Measurements from ENCODE around the gene NDUFAF8.

Gene NDUFAF8, protein sequence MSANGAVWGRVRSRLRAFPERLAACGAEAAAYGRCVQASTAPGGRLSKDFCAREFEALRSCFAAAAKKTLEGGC

GRCh38 chr17:81238815-81239713 lies at the start of gene NDUFAF8, which contains the start of gene TEPSIN:
TSS of gene NDUFAF8 (plus strand) at chr17:81239318. CDS start at chr17:81239364, 46 bp downstream.
TSS of gene TEPSIN (minus strand) at chr17:81239055. CDS start at chr17:81239033, 22 bp downstream.
- H3K27ac Mint-ChIP-seq = peak within 1 kb of the TSS; percentile 96 to 99
- peak within 1 kb of the TSS; percentile 94 to 95 for H3K4me3 Mint-ChIP-seq
- H3K4me1 Mint-ChIP-seq = peaks cover 65% of the 10 kb centered on the region
- no peaks in the 10 kb centered on the region for H3K27me3 Mint-ChIP-seq
- DNase-seq (peak; percentile 95 to 98), ATAC-seq (peak; percentile 97)
- no peaks in the 10 kb centered on the region for H3K9me3 Mint-ChIP-seq

GRCh38 chr17:81189670-81190530 lies 49.2 kb upstream of the NDUFAF8 start:
- no peak overlapping the region for H3K4me3 Mint-ChIP-seq
- no peak overlapping the region for H3K27ac Mint-ChIP-seq
- ATAC-seq (peak; percentile 11), DNase-seq (no peak)
- H3K4me1 Mint-ChIP-seq = no peaks in the 10 kb centered on the region
- no peaks in the 10 kb centered on the region for H3K9me3 Mint-ChIP-seq
- no peaks in the 10 kb centered on the region for H3K27me3 Mint-ChIP-seq

DNA sequence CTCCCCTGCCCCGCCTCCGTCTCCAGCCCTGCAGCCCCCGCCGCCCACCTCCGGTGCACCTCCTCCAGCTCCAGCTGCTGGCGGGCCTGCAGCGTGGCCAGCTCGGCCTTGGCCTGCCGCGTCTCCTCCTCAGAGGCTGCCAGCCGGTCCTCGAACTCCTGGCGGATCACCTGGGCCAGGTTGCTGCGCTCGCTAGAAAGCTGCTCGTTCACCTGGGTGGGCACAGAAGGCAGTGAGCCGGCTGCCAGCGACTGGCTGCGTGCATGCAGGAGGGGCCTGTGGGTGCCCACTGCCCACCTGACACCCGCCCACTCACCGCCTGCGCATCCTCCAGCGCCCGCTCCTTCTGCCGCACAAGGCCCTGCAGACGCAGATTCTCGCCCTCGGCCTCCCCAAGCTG lies 48.5 kb upstream of the NDUFAF8 start:
- Mint-ChIP-seq H3K4me1 (no peaks in the 10 kb centered on the region), H3K4me3 (no peak overlapping the region)

DNA sequence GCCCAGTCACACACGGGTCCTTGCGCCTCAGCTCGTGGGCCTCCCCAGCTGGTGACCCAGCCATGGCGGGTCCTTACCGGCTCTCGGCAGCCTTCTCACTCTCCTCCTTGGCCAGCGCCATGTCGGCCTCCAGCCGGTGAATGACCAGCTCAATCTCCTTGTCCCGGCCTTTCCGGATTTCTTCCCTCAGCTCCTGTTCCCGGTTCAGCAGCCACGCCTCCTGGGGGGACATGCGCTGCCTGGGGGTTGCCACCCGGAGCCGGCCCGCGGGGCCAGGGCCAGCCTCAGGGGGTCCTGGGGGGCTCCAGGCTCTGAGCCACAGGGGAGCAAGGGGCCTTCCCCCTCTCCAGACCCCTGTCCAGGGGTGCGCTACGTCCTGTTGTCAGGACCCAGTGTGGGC lies 48.0 kb upstream of the NDUFAF8 start:
- H3K27me3 Mint-ChIP-seq = no peaks in the 10 kb centered on the region
- H3K4me1 Mint-ChIP-seq = no peaks in the 10 kb centered on the region
- DNase-seq (no peak), ATAC-seq (no peak)
- no peaks in the 10 kb centered on the region for H3K9me3 Mint-ChIP-seq
- H3K4me3 Mint-ChIP-seq = no peak overlapping the region
- no peak overlapping the region for H3K27ac Mint-ChIP-seq

More for the DNA sequence above, 48.5 kb upstream of the NDUFAF8 start:
- Mint-ChIP-seq H3K9me3 (no peaks in the 10 kb centered on the region), H3K27ac (peak overlapping the region in 1 of 2 donors; percentile 74), H3K27me3 (no peaks in the 10 kb centered on the region)
- no peak for ATAC-seq
- DNase-seq = no peak

DNA sequence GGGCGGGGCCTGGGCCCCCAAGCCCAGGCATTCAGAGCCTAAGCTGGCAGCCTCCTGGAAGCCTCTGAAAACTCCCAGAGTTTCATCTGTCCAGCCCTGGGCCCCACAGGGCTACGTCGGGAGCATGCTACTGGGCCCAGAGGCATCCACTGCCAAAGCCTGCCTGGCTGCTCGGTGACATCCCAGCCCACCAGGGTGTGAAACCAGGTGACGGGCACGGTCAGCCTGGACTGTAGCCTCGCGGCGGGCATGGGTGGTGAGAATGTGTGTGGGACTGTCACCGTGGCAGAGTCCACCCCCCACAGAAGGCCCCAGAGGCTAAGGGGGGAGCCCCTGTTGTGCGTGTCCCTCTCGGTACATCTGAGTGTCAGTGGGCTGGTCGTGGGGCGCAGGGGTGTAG lies 47.5 kb upstream of the NDUFAF8 start:
- no peak overlapping the region for H3K27ac Mint-ChIP-seq
- no peaks in the 10 kb centered on the region for H3K27me3 Mint-ChIP-seq
- no peaks in the 10 kb centered on the region for H3K4me1 Mint-ChIP-seq
- H3K4me3 Mint-ChIP-seq = no peak overlapping the region
- ATAC-seq (no peak), DNase-seq (no peak)
- H3K9me3 Mint-ChIP-seq = no peaks in the 10 kb centered on the region

GRCh38 chr17:81192386-81193050 lies 46.6 kb upstream of the NDUFAF8 start:
- ATAC-seq = no peak
- H3K27ac Mint-ChIP-seq = no peak overlapping the region
- H3K4me3 Mint-ChIP-seq = no peak overlapping the region
- no peaks in the 10 kb centered on the region for H3K4me1 Mint-ChIP-seq
- no peaks in the 10 kb centered on the region for H3K27me3 Mint-ChIP-seq
- no peak for DNase-seq
- no peaks in the 10 kb centered on the region for H3K9me3 Mint-ChIP-seq

DNA sequence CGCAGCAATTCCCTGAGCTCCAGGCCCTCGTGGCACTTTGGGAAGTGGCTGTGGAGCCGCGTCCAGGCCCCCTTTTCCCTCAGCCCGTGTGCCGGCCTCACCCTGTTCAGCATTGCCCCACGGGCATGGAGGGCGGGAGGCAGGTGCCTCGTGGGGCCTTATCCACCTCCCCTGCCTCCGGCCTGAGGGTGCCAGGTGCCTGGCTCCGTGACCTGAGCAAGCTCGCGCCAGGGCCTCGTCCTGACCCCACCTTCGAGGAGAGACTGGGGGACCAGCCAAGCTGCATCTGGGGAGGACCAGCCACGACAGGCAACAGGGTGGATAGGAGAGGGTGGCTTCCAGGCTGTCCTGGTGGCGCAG lies 46.1 kb upstream of the NDUFAF8 start:
- ATAC-seq (no peak), DNase-seq (no peak)
- Mint-ChIP-seq H3K27me3 (no peaks in the 10 kb centered on the region), H3K4me1 (no peaks in the 10 kb centered on the region), H3K4me3 (no peak overlapping the region), H3K27ac (no peak overlapping the region), H3K9me3 (no peaks in the 10 kb centered on the region)

GRCh38 chr17:81193470-81194224 lies 45.5 kb upstream of the NDUFAF8 start:
- DNase-seq (no peak), ATAC-seq (no peak)
- Mint-ChIP-seq H3K9me3 (no peaks in the 10 kb centered on the region), H3K4me1 (no peaks in the 10 kb centered on the region), H3K27ac (no peak overlapping the region), H3K27me3 (no peaks in the 10 kb centered on the region), H3K4me3 (no peak overlapping the region)

DNA sequence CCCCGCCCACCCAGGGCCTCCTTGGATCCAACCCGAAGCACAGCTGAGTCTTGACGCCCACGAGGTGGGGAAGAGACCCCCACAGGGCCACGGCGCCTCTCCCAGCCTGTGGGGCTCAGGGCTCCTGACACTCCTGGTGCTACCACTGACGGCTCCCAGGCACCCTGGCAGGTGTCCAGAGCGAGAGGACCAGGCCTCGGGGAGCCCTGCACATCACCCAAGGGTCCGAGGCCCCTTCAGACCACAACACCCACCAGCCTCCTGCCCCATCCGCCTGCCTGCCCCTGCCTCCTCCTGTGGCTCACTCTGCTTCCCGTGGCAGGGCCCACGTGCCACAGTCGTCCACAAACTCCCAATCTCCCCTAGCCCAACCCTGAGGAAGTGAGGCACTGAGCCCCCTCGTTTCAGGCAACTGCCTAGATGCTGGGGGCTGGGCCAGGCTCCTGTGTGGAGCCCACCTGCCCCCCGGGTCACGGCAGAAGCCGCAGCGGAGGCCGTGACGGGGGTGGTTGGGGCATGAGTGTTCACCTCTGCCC lies 44.8 kb upstream of the NDUFAF8 start:
- DNase-seq = no peak
- Mint-ChIP-seq H3K27ac (no peak overlapping the region), H3K4me1 (no peaks in the 10 kb centered on the region), H3K27me3 (no peaks in the 10 kb centered on the region), H3K4me3 (no peak overlapping the region), H3K9me3 (no peaks in the 10 kb centered on the region)
- ATAC-seq = no peak

DNA sequence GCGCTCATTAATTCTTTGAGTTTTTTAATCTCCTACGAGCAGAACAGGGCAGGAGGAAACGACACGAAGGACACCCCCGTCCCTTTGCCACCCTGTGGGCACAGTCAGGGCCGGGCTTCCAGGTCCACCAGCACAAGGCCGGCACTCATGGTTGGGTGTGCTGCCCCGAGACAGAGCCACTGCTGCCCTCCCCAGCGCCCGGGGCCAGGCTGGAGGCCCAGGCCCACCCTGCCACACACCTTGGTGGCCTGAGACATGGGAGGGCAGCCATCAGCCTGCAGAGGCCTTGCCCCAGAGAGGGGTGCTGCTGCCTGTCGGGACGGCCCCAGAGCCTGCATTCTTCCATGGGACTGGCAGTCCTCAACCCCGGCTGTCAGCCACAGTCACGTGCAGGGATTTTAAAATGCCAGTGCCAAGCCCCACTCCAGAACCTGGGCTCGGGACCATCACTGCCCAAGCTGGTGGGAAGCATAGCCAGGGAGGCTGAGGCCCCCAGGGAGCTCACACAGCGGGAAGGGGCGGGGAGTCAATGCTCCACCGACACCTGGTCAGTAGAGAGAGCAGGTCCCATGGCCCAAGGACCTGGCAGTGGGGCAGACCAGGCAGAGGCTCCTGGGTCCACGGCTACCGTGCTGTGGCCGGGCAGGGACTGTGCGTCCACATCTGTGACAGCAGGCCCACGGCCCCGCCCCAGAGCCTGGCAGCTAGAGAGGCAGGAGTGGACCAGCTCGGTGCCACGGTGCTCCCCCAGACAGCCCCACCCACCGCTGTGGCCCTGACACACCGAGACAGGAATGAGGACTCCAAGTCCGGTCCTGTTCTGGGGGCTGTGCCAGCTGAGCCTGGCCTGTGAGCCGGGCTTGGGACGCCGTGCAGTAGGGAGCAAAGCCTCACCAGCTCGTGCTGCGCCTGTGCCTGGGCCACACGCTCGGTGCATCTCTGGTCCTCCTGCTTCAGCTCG lies 43.9 kb upstream of the NDUFAF8 start:
- Mint-ChIP-seq H3K4me1 (no peaks in the 10 kb centered on the region), H3K27me3 (no peaks in the 10 kb centered on the region)
- DNase-seq = no peak

GRCh38 chr17:81195941-81196495 lies 43.1 kb upstream of the NDUFAF8 start:
- Mint-ChIP-seq H3K4me3 (no peak overlapping the region), H3K27ac (no peak overlapping the region), H3K9me3 (no peaks in the 10 kb centered on the region), H3K4me1 (no peaks in the 10 kb centered on the region), H3K27me3 (no peaks in the 10 kb centered on the region)
- no peak for DNase-seq
- ATAC-seq = no peak

More for the DNA sequence above, 43.9 kb upstream of the NDUFAF8 start:
- ATAC-seq = no peak
- H3K9me3 Mint-ChIP-seq = no peaks in the 10 kb centered on the region
- H3K4me3 Mint-ChIP-seq = no peak overlapping the region
- H3K27ac Mint-ChIP-seq = peak overlapping the region in 1 of 2 donors; percentile 54

DNA sequence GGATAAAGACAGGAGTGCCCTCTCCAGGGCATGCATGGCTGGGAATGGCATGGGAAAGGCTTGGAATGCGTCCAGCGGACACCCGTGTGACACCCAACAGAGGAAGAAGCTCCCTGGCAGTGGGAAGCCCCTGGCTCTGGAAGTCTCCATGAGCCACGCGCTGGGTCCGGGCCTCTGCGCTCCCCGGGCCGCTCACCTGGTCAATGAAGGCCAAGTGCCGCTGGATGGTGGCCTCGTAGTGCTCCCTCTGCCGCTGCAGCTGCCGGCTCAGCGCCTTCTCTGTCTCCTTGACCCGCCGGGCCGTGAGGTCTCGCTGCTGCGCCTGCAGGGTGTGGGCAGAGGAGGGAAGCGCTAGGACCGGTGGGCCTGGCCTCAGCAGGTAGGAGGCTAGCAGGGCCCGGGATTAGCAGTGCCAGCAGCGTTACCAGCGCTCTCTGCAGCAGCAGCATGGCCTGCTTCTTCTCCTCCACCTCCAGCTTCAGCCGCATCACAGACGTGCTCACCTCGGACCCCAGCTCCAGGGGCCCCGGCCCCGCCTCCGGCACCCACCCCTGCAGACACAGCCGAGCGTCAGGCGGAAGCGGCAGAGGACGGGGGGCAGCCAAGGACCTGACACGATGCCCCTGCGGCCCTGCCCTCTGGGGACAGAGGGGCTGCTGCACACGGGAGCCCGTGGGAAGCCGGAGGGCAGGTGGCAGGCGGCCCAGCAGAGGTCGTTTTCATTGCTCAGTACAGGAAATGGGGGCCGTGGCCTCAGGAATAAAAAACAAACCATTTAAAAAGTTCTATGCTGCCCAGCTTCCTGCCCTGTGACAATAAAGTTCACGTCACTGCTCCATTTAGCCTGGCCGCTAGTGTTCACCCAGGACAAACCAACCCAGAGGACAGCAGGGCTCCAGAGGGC lies 42.4 kb upstream of the NDUFAF8 start:
- ATAC-seq = no peak
- no peaks in the 10 kb centered on the region for H3K9me3 Mint-ChIP-seq

GRCh38 chr17:81197409-81197795 lies 41.7 kb upstream of the NDUFAF8 start:
- Mint-ChIP-seq H3K4me3 (no peak overlapping the region), H3K9me3 (no peaks in the 10 kb centered on the region), H3K4me1 (no peaks in the 10 kb centered on the region), H3K27ac (no peak overlapping the region), H3K27me3 (no peaks in the 10 kb centered on the region)
- DNase-seq (no peak), ATAC-seq (peak; percentile 52)

More for the DNA sequence above, 42.4 kb upstream of the NDUFAF8 start:
- no peak for DNase-seq
- Mint-ChIP-seq H3K4me1 (no peaks in the 10 kb centered on the region), H3K27ac (no peak overlapping the region), H3K4me3 (no peak overlapping the region), H3K27me3 (no peaks in the 10 kb centered on the region)

All from stimulated activated naive CD8-positive, alpha-beta T cell treated with anti-CD3 and anti-CD28 coated beads, Interleukin-15, amount 100 ng/mL, for 72 hours (primary cell).